ENCODE measurements around the gene GABRR2.

The GABRR2 gene

GRCh38 chr6:89353118-89353556, 38.0 kb upstream of the GABRR2 start:
- Histone ChIP-seq H3K4me2 (ENCODE audit: low read depth, low read length, poor library complexity, severe bottlenecking) (peak overlapping the region; percentile 100), H3K27me3 (ENCODE audit: low read length) (no peaks in the 10 kb centered on the region), H3K9me3 (ENCODE audit: insufficient read depth, low read length) (no peaks in the 10 kb centered on the region), H3K79me2 (ENCODE audit: insufficient read depth, low read length) (peaks cover 62% of the 10 kb centered on the region), H3F3A (ENCODE audit: insufficient read depth) (peaks cover 72% of the 10 kb centered on the region), H3K9me2 (replicated peaks; ENCODE audit: insufficient read depth, low read length) (no peaks in the 10 kb centered on the region), H4K20me1 (ENCODE audit: low read depth, low read length) (peaks cover 19% of the 10 kb centered on the region), H2AFZ (ENCODE audit: low read depth, low read length, severe bottlenecking) (no peak overlapping the region), H3K9ac (ENCODE audit: low read length) (peak overlapping the region; percentile 97), H3K4me3 (ENCODE audit: insufficient read depth, low read length, poor library complexity, severe bottlenecking) (peak overlapping the region; percentile 96), H3K27ac (ENCODE audit: low read depth, low read length) (peak overlapping the region; percentile 100), H3K36me3 (ENCODE audit: low read length) (peaks cover 23% of the 10 kb centered on the region)
- TF ChIP-seq EZH2phosphoT487 (conservative IDR thresholded peaks at IDR 0.05; ENCODE audit: low read length) (no peak), CTCF (IDR thresholded peaks at IDR 0.05; ENCODE audit: insufficient read depth, low read length, poor library complexity, severe bottlenecking) (no peak)

GRCh38 chr6:89352278-89353117, 37.4 kb upstream of the GABRR2 start, which contains the start of gene UBE2J1:
Gene UBE2J1, minus strand, starts transcription at chr6:89352722. Its CDS starts 153 bp downstream, at chr6:89352569.
- Histone ChIP-seq H4K20me1 (ENCODE audit: low read depth, low read length) (peaks cover 22% of the 10 kb centered on the region), H3K4me2 (ENCODE audit: low read depth, low read length, poor library complexity, severe bottlenecking) (peak within 1 kb of the TSS; percentile 100), H3F3A (ENCODE audit: insufficient read depth) (peaks cover 65% of the 10 kb centered on the region), H3K79me2 (ENCODE audit: insufficient read depth, low read length) (peaks cover 69% of the 10 kb centered on the region), H3K9me2 (replicated peaks; ENCODE audit: insufficient read depth, low read length) (no peaks in the 10 kb centered on the region), H3K9ac (ENCODE audit: low read length) (peak within 1 kb of the TSS; percentile 97), H3K27ac (ENCODE audit: low read depth, low read length) (peak within 1 kb of the TSS; percentile 100), H2AFZ (ENCODE audit: low read depth, low read length, severe bottlenecking) (no peak within 1 kb of the TSS), H3K9me3 (ENCODE audit: insufficient read depth, low read length) (no peaks in the 10 kb centered on the region), H3K36me3 (ENCODE audit: low read length) (peaks cover 23% of the 10 kb centered on the region), H3K27me3 (ENCODE audit: low read length) (no peaks in the 10 kb centered on the region), H3K4me3 (ENCODE audit: insufficient read depth, low read length, poor library complexity, severe bottlenecking) (peak within 1 kb of the TSS; percentile 96)
- TF ChIP-seq EZH2phosphoT487 (conservative IDR thresholded peaks at IDR 0.05; ENCODE audit: low read length): no peak
- no peak for TF ChIP-seq CTCF (IDR thresholded peaks at IDR 0.05; ENCODE audit: insufficient read depth, low read length, poor library complexity, severe bottlenecking)

GRCh38 chr6:89351671-89352277, 36.7 kb upstream of the GABRR2 start:
- Histone ChIP-seq H2AFZ (ENCODE audit: low read depth, low read length, severe bottlenecking) (no peak overlapping the region), H3K9me3 (ENCODE audit: insufficient read depth, low read length) (no peaks in the 10 kb centered on the region), H3K79me2 (ENCODE audit: insufficient read depth, low read length) (peaks cover 76% of the 10 kb centered on the region), H3K4me2 (ENCODE audit: low read depth, low read length, poor library complexity, severe bottlenecking) (peak overlapping the region; percentile 100), H3K9ac (ENCODE audit: low read length) (peak overlapping the region; percentile 97), H3K27ac (ENCODE audit: low read depth, low read length) (peak overlapping the region; percentile 100), H4K20me1 (ENCODE audit: low read depth, low read length) (peaks cover 30% of the 10 kb centered on the region), H3K9me2 (replicated peaks; ENCODE audit: insufficient read depth, low read length) (no peaks in the 10 kb centered on the region), H3K4me3 (ENCODE audit: insufficient read depth, low read length, poor library complexity, severe bottlenecking) (peak overlapping the region; percentile 96), H3K36me3 (ENCODE audit: low read length) (peaks cover 26% of the 10 kb centered on the region), H3K27me3 (ENCODE audit: low read length) (no peaks in the 10 kb centered on the region), H3F3A (ENCODE audit: insufficient read depth) (peaks cover 66% of the 10 kb centered on the region)
- TF ChIP-seq CTCF (IDR thresholded peaks at IDR 0.05; ENCODE audit: insufficient read depth, low read length, poor library complexity, severe bottlenecking) (no peak), EZH2phosphoT487 (conservative IDR thresholded peaks at IDR 0.05; ENCODE audit: low read length) (no peak)
